OCI-LY7 (cell line): ENCODE data around the gene DNM2. TPM values are rescaled to one million over a fixed set of nuclear protein-coding genes. Genes with fewer than 3 reads are reported as not detected.

Experiments
- BruUV-seq: library from RNA; stranded (reverse); fragments of 400-500 nt; replicated peaks from 2 replicates; lab custom pipeline; 2021; lab: Mats Ljungman, UMichigan
- CTCF ChIA-PET: fragments of 300-600 bp; sonication (Branson Sonifier 250); formaldehyde crosslinking; loops from one replicate; lab custom pipeline; 2022; ENCODE audit warnings: antibody characterized with exemption; ENCODE audit not compliant: unreplicated experiment; lab: Charles Lee
- POLR2A ChIA-PET: fragments of 300-600 bp; sonication (Branson Sonifier 250); formaldehyde crosslinking; loops from one replicate; lab custom pipeline; 2022; ENCODE audit warnings: antibody characterized with exemption; lab: Charles Lee
- DNase-seq: peaks from one replicate; pipeline ENCODE4 v3.0.0-alpha.2; 2015; ENCODE audit warnings: low spot score
- H2AFZ ChIP-seq: fragments of 200-600 bp; sonication (generic), shearing (Covaris generic); 2 replicates; pipeline ENCODE4 v1.6.1; 2014; ENCODE audit warnings: mild to moderate bottlenecking, antibody characterized with exemption, low read length, moderate library complexity
- H3K27ac ChIP-seq: fragments of 200-600 bp; sonication (generic); 2 replicates; pipeline ENCODE4 v1.5.1; 2014; ENCODE audit warnings: mixed run types, low read depth, mild to moderate bottlenecking, moderate library complexity, low read length, inconsistent platforms; ENCODE audit not compliant: poor library complexity, severe bottlenecking
- H3K36me3 ChIP-seq: fragments of 200-600 bp; sonication (generic); 2 replicates; pipeline ENCODE4 v1.6.1; 2014; ENCODE audit warnings: mild to moderate bottlenecking, antibody characterized with exemption, low read length, moderate library complexity, mixed read lengths; ENCODE audit not compliant: insufficient read depth
- H3K4me1 ChIP-seq: fragments of 200-600 bp; sonication (generic); 2 replicates; pipeline ENCODE4 v1.5.1; 2014; ENCODE audit warnings: mild to moderate bottlenecking, low read length; ENCODE audit not compliant: insufficient read depth, poor library complexity, severe bottlenecking
- H3K4me2 ChIP-seq: fragments of 200-600 bp; sonication (generic); 2 replicates; pipeline ENCODE4 v1.6.1; 2014; ENCODE audit warnings: mild to moderate bottlenecking, low read length
- H3K4me3 ChIP-seq: fragments of 200-600 bp; sonication (generic); 2 replicates; pipeline ENCODE4 v1.5.1; 2014; ENCODE audit warnings: mild to moderate bottlenecking, low read depth, low read length; ENCODE audit not compliant: poor library complexity, severe bottlenecking
- H3K79me2 ChIP-seq: fragments of 200-600 bp; sonication (generic); 2 replicates; pipeline ENCODE4 v1.6.1; 2016; ENCODE audit warnings: low read depth, mild to moderate bottlenecking, low read length, moderate library complexity, mixed read lengths; ENCODE audit not compliant: insufficient read depth
- H3K9me2 ChIP-seq: fragments of 200-600 bp; sonication (generic); 2 replicates; pipeline ENCODE4 v1.6.1; 2016; ENCODE audit warnings: mild to moderate bottlenecking, low read length, mixed read lengths; ENCODE audit not compliant: insufficient read depth
- H3K9me3 ChIP-seq: fragments of 200-600 bp; sonication (generic); 2 replicates; pipeline ENCODE4 v1.6.1; 2014; ENCODE audit warnings: mild to moderate bottlenecking, mixed run types, low read length, mixed read lengths
- H4K20me1 ChIP-seq: fragments of 200-600 bp; sonication (generic); 2 replicates; pipeline ENCODE4 v1.6.1; 2014; ENCODE audit warnings: mild to moderate bottlenecking, antibody characterized with exemption, low read length, moderate library complexity, mixed read lengths; ENCODE audit not compliant: insufficient read depth
- CTCF ChIP-seq: fragments of 200-600 bp; sonication (generic); conservative IDR thresholded peaks from 2 replicates; pipeline ENCODE4 v1.5.1; 2014; ENCODE audit warnings: mild to moderate bottlenecking, antibody characterized with exemption, low read length, moderate library complexity, mixed read lengths
- EZH2phosphoT487 ChIP-seq: fragments of 200-600 bp; sonication (generic); IDR thresholded peaks from 2 replicates; pipeline ENCODE4 v1.6.1; 2018; ENCODE audit warnings: low read depth, borderline replicate concordance, mild to moderate bottlenecking, mixed run types, antibody characterized with exemption, low read length, moderate library complexity, mixed read lengths
- intact Hi-C: fragments of 100-400 bp; cut with micrococcal nuclease; formaldehyde crosslinking; loops from one replicate; pipeline ENCODE4 v1.10.0; 2022; ENCODE audit not compliant: unreplicated experiment
- total RNA-seq, 2 experiments: library from RNA; depleted of rRNA in 1 of 2; stranded (reverse); fragments of >200 nt in 1 of 2; shearing (Covaris generic) in 1 of 2; gene quantifications; 2 replicates each; pipeline ENCODE4 v1.2.3, GENCODE V29; 2014 to 2022

The DNM2 gene
- total RNA-seq, 2 experiments from 2014 or later = 139 to 165 TPM

GRCh38 chr19:10835089-10835753, 117.3 kb downstream of the DNM2 start:
- H3K27ac ChIP-seq = peak overlapping the region; percentile 84
- H2AFZ ChIP-seq = no peak overlapping the region

GRCh38 chr19:10835754-10836478, 118.0 kb downstream of the DNM2 start, which contains the start of gene TMED1:
Gene TMED1, minus strand, starts transcription at chr19:10836212. Its CDS starts 21 bp downstream, at chr19:10836191.
- Histone ChIP-seq H3K27ac (peak within 1 kb of the TSS; percentile 84), H4K20me1 (no peaks in the 10 kb centered on the region), H3K9me2 (no peaks in the 10 kb centered on the region), H3K36me3 (peaks cover 33% of the 10 kb centered on the region), H3K79me2 (no peaks in the 10 kb centered on the region; the same call in 1 of the 2 replicates), H3K4me3 (peak within 1 kb of the TSS; percentile 74), H3K4me2 (peak within 1 kb of the TSS; percentile 78), H3K9me3 (no peaks in the 10 kb centered on the region; the same call in 1 of the 2 replicates), H3K4me1 (peaks cover 26% of the 10 kb centered on the region), H2AFZ (peak within 1 kb of the TSS; percentile 69)
- intact Hi-C loops = loop anchor here (2.0 to 5.0 kb wide), 2 partner anchors 29 to 269 kb away; partner anchors contain the start of genes CDKN2D and KRI1
- no TSS peak for BruUV-seq
- TF ChIP-seq EZH2phosphoT487 = no peak
- peak; percentile 39; the same call in 1 of the 2 replicates for TF ChIP-seq CTCF
- ChIA-PET POLR2A (interaction anchor here (0.6 to 1.3 kb wide), 7 partner anchors 10 to 119 kb away, joined by 3 to 11 read pairs (median 3); partner anchors contain the start of gene DNM2), CTCF (interaction anchor here (0.5 to 1.4 kb wide), 8 partner anchors 17 to 431 kb away, joined by 3 to 10 read pairs (median 6); no protein-coding TSS in a partner anchor)
- peak; percentile 100 for DNase-seq

More at GRCh38 chr19:10835089-10835753, 117.3 kb downstream of the DNM2 start:
- no TSS peak for BruUV-seq
- Histone ChIP-seq H3K36me3 (peaks cover 37% of the 10 kb centered on the region), H3K9me2 (no peaks in the 10 kb centered on the region), H3K4me2 (peak overlapping the region; percentile 33), H3K4me1 (peaks cover 26% of the 10 kb centered on the region), H3K9me3 (no peaks in the 10 kb centered on the region; the same call in 1 of the 2 replicates), H4K20me1 (no peaks in the 10 kb centered on the region), H3K79me2 (no peaks in the 10 kb centered on the region; the same call in 1 of the 2 replicates), H3K4me3 (peak overlapping the region; percentile 74)
- intact Hi-C loops = loop anchor here (5.0 kb wide), 1 partner anchor 268 kb away; the partner anchor contains the start of genes CDKN2D and KRI1
- POLR2A ChIA-PET = interaction anchor here (0.9 to 1.3 kb wide), 3 partner anchors 29 to 118 kb away, joined by 3 to 11 read pairs (median 6); partner anchors contain the start of gene DNM2
- CTCF ChIA-PET = interaction anchor here (0.5 to 1.4 kb wide), 4 partner anchors 23 to 430 kb away, joined by 3 to 10 read pairs (median 8); no protein-coding TSS in a partner anchor
- no peak for TF ChIP-seq CTCF
- TF ChIP-seq EZH2phosphoT487 = no peak
- no peak for DNase-seq
